Astrocyte (in vitro differentiated cells and primary cell): ENCODE measurements around the gene CCDC91. TPM values are rescaled to one million over a fixed set of nuclear protein-coding genes. Genes with fewer than 3 reads are reported as not detected.

Experiments used
- DNase-seq: peaks from one replicate; pipeline ENCODE4 v3.0.0-alpha.2; 2010; ENCODE audit warnings: low read depth
- FAIRE-seq: peaks from 2 replicates; lab custom pipeline; 2011; peaks lifted over from hg19 to GRCh38; lab: Jason Lieb, UNC
- H2AFZ ChIP-seq: 2 replicates; pipeline ENCODE4 v1.6.0; 2012; ENCODE audit warnings: low read depth, low read length, inconsistent platforms
- H3K27ac ChIP-seq: 2 replicates; pipeline ENCODE4 v1.5.1; 2011; ENCODE audit warnings: low read depth, low read length, inconsistent platforms
- H3K27me3 ChIP-seq: 2 replicates; pipeline ENCODE4 v1.6.0; 2011; ENCODE audit warnings: low read length, inconsistent platforms; ENCODE audit not compliant: insufficient read depth
- H3K36me3 ChIP-seq: 2 replicates; pipeline ENCODE4 v1.5.1; 2011; ENCODE audit warnings: low read length, inconsistent platforms; ENCODE audit not compliant: insufficient read depth
- H3K4me1 ChIP-seq: 2 replicates; pipeline ENCODE4 v1.5.1; 2011; ENCODE audit warnings: low read length, inconsistent platforms; ENCODE audit not compliant: insufficient read depth
- H3K4me2 ChIP-seq: 2 replicates; pipeline ENCODE4 v1.6.0; 2012; ENCODE audit warnings: low read length, inconsistent platforms
- H3K4me3 ChIP-seq: 2 replicates; pipeline ENCODE4 v1.5.1; 2011; ENCODE audit warnings: low read depth, mild to moderate bottlenecking, low read length, inconsistent platforms; ENCODE audit not compliant: insufficient read depth
- H3K79me2 ChIP-seq: 2 replicates; pipeline ENCODE4 v1.6.0; 2012; ENCODE audit warnings: mild to moderate bottlenecking, low read length, inconsistent platforms; ENCODE audit not compliant: insufficient read depth
- H3K9ac ChIP-seq: 2 replicates; pipeline ENCODE4 v1.6.0; 2012; ENCODE audit warnings: mild to moderate bottlenecking, low read length, inconsistent platforms
- H3K9me3 ChIP-seq: 2 replicates; pipeline ENCODE4 v1.5.1; 2012; ENCODE audit warnings: low read depth, mild to moderate bottlenecking, low read length, inconsistent platforms; ENCODE audit not compliant: insufficient read depth
- H4K20me1 ChIP-seq: 2 replicates; pipeline ENCODE4 v1.6.0; 2012; ENCODE audit warnings: low read length, inconsistent platforms; ENCODE audit not compliant: insufficient read depth
- H3K27ac Mint-ChIP-seq: one replicate; pipeline ENCODE4 v1.8.0; 2021; ENCODE audit warnings: mild to moderate bottlenecking, mixed read lengths; ENCODE audit not compliant: unreplicated experiment
- H3K27me3 Mint-ChIP-seq: one replicate; pipeline ENCODE4 v1.8.0; 2021; ENCODE audit warnings: low read depth, mixed read lengths; ENCODE audit not compliant: unreplicated experiment
- H3K36me3 Mint-ChIP-seq: one replicate; pipeline ENCODE4 v1.8.0; 2021; ENCODE audit warnings: low read depth, mixed read lengths; ENCODE audit not compliant: unreplicated experiment
- H3K4me1 Mint-ChIP-seq: one replicate; pipeline ENCODE4 v1.8.0; 2021; ENCODE audit warnings: low read depth, mixed read lengths; ENCODE audit not compliant: unreplicated experiment
- H3K4me3 Mint-ChIP-seq: one replicate; pipeline ENCODE4 v1.8.0; 2021; ENCODE audit warnings: mild to moderate bottlenecking, moderate library complexity, mixed read lengths; ENCODE audit not compliant: unreplicated experiment
- H3K9me3 Mint-ChIP-seq: one replicate; pipeline ENCODE4 v1.8.0; 2021; ENCODE audit warnings: mild to moderate bottlenecking, mixed read lengths; ENCODE audit not compliant: unreplicated experiment
- EZH2 ChIP-seq: IDR thresholded peaks from 2 replicates; pipeline ENCODE4 v1.6.1; 2012; ENCODE audit warnings: mild to moderate bottlenecking, low read length, inconsistent platforms; ENCODE audit not compliant: insufficient read depth
- total RNA-seq: library from RNA; stranded (reverse); gene quantifications from 2 replicates; pipeline ENCODE4 v1.2.1, GENCODE V29; 2021
- TF ChIP-seq, protein P1 (sequence below): IDR thresholded peaks from 2 replicates; pipeline ENCODE4 v1.5.1; 2011; ENCODE audit warnings: low read depth, mild to moderate bottlenecking, inconsistent platforms, low read length, moderate library complexity; ENCODE audit not compliant: insufficient read depth

CCDC91 gene
- total RNA-seq, 1 donor from 2014 or later, result 19.3 TPM

DNA sequence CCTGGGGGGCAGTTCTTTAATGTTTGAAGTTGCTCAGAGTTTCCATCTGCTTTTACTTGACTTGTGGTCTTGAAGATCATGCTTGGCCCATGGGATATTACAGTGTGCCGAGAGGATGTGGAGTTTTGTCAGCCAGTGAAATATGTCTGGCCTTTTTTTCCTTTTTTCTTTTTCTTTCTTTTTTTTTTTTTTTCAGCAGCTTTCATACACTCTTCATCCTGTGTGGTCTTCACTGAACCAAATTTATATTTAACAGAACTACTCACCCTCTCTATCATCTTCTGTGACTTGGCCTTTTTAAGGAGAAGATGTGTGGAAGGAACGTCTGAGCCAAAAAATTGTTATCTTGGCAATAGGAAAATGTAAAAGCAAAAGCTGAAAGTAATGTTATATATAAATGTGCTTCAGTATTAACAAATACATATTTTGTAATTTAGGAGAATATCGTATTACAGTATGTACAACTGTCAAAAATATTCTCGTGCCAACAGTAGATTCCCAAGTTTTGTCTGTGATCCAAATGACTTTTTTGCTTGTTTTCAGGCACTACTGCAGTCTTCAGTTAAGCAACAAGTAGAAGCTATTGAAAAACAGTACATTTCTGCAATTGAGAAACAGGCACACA, 200.6 kb downstream of the CCDC91 start:
- H3K4me2 ChIP-seq, result peak overlapping the region; percentile 59

DNA sequence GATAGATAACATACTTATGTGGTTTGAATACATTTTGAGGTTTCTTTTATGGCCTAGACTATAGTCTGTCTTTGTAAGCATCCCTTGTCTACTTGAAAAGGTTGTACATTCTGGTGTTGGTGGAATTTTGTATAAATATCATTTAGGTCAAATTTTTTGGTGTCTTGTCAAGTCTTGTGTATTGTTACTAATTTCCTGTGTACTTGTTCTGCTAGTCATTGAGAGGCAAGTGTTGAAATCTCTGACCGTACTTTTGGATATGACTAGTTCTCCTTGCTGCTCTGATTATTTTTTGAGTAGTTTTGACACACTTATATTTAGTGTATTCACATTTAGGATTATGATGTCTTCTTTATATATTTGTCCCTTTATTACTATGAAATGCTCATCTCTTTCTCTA, 219.6 kb downstream of the CCDC91 start:
- Histone ChIP-seq H3K4me2 (no peak overlapping the region), H3K27me3 (no peaks in the 10 kb centered on the region), H3K9ac (no peak overlapping the region), H3K79me2 (no peaks in the 10 kb centered on the region), H4K20me1 (no peaks in the 10 kb centered on the region), H3K4me3 (no peak overlapping the region), H2AFZ (no peak overlapping the region), H3K9me3 (no peaks in the 10 kb centered on the region), H3K36me3 (no peaks in the 10 kb centered on the region), H3K4me1 (no peaks in the 10 kb centered on the region), H3K27ac (no peak overlapping the region)
- Mint-ChIP-seq H3K4me1 (no peaks in the 10 kb centered on the region), H3K9me3 (peaks cover 2% of the 10 kb centered on the region), H3K27me3 (no peaks in the 10 kb centered on the region), H3K27ac (no peak overlapping the region), H3K4me3 (no peak overlapping the region), H3K36me3 (no peaks in the 10 kb centered on the region)
- DNase-seq (peak; percentile 61), FAIRE-seq (no peak)
- TF ChIP-seq, protein P1, sequence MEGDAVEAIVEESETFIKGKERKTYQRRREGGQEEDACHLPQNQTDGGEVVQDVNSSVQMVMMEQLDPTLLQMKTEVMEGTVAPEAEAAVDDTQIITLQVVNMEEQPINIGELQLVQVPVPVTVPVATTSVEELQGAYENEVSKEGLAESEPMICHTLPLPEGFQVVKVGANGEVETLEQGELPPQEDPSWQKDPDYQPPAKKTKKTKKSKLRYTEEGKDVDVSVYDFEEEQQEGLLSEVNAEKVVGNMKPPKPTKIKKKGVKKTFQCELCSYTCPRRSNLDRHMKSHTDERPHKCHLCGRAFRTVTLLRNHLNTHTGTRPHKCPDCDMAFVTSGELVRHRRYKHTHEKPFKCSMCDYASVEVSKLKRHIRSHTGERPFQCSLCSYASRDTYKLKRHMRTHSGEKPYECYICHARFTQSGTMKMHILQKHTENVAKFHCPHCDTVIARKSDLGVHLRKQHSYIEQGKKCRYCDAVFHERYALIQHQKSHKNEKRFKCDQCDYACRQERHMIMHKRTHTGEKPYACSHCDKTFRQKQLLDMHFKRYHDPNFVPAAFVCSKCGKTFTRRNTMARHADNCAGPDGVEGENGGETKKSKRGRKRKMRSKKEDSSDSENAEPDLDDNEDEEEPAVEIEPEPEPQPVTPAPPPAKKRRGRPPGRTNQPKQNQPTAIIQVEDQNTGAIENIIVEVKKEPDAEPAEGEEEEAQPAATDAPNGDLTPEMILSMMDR, result no peak
- no peak for TF ChIP-seq EZH2

More for the DNA sequence above, 200.6 kb downstream of the CCDC91 start:
- DNase-seq, result peak; percentile 44
- Histone ChIP-seq H3K79me2 (no peaks in the 10 kb centered on the region), H3K9me3 (no peaks in the 10 kb centered on the region), H2AFZ (no peak overlapping the region), H3K27me3 (no peaks in the 10 kb centered on the region), H3K27ac (peak overlapping the region; percentile 77), H3K4me3 (no peak overlapping the region), H4K20me1 (no peaks in the 10 kb centered on the region), H3K4me1 (peaks cover 3% of the 10 kb centered on the region), H3K9ac (no peak overlapping the region), H3K36me3 (no peaks in the 10 kb centered on the region)
- Mint-ChIP-seq H3K4me1 (no peaks in the 10 kb centered on the region), H3K27ac (no peak overlapping the region), H3K9me3 (no peaks in the 10 kb centered on the region), H3K27me3 (no peaks in the 10 kb centered on the region), H3K36me3 (peaks cover 5% of the 10 kb centered on the region), H3K4me3 (no peak overlapping the region)
- TF ChIP-seq, protein P1, result no peak
- no peak for TF ChIP-seq EZH2
- peak; percentile 67 for FAIRE-seq

DNA sequence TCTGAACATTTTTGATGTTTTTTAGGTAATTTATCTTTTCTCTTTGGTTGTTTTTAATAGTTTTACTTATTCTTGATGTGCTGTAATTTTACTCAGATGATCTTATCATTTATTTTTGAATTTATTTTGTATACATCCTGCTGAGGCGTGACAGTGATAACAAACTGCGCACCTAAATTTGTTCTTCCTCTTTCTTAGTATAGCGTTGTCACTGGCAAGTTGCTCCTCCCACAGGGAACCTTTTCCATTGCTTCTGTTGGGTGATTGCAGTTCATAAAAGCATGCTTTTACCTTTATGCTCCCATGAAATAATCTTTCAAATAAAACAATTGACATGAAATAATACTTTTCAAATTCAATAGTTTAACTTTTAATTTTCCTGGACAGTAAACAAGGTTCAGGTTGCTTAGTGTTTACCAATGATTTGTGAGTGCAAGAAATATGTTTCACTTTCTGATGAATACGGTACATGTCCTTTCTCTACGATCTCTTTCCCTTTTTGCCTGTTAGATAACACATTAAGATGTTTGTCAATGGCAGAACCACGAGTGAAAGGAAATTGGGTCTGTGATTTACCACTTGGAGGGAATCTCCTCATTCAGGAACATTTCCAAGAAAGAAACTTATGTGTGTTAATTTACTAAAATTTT, 223.3 kb downstream of the CCDC91 start:
- Histone ChIP-seq H3K4me3 (no peak overlapping the region), H3K79me2 (no peaks in the 10 kb centered on the region), H3K36me3 (no peaks in the 10 kb centered on the region), H4K20me1 (no peaks in the 10 kb centered on the region), H3K4me2 (no peak overlapping the region), H3K9ac (no peak overlapping the region), H3K4me1 (peaks cover 9% of the 10 kb centered on the region), H3K27ac (no peak overlapping the region), H3K27me3 (no peaks in the 10 kb centered on the region), H2AFZ (no peak overlapping the region), H3K9me3 (no peaks in the 10 kb centered on the region)
- DNase-seq, result no peak
- Mint-ChIP-seq H3K27ac (no peak overlapping the region), H3K27me3 (no peaks in the 10 kb centered on the region), H3K4me1 (peaks cover 7% of the 10 kb centered on the region), H3K36me3 (no peaks in the 10 kb centered on the region), H3K4me3 (no peak overlapping the region), H3K9me3 (no peaks in the 10 kb centered on the region)
- no peak for TF ChIP-seq EZH2
- TF ChIP-seq, protein P1, result no peak
- FAIRE-seq, result no peak
